RWPE1 (cell line): ENCODE measurements around the gene TLR5.

Source experiments
- CTCF ChIA-PET: fragments of 350-600 bp; sonication (Branson Sonifier 250); formaldehyde crosslinking; extraction: SDS; loops from one replicate; lab custom pipeline; 2021; lab: Yijun Ruan, JAX
- POLR2A ChIA-PET: fragments of 400-600 bp; formaldehyde crosslinking; extraction: SDS; loops from one replicate; lab custom pipeline; 2020; ENCODE audit warnings: antibody characterized with exemption; ENCODE audit not compliant: low non-redundant PET; lab: Yijun Ruan, JAX
- DNase-seq: peaks from one replicate; pipeline ENCODE4 v3.0.0; 2012; ENCODE audit warnings: low spot score
- H3K27ac ChIP-seq: fragments of 450-650 bp; 2 replicates; pipeline ENCODE4 v1.5.1; 2017
- TF ChIP-seq, protein P1 (sequence below): fragments of 450-650 bp; conservative IDR thresholded peaks from 2 replicates; pipeline ENCODE4 v1.5.1; 2017; ENCODE audit warnings: low read depth, mild to moderate bottlenecking

TLR5 gene

DNA sequence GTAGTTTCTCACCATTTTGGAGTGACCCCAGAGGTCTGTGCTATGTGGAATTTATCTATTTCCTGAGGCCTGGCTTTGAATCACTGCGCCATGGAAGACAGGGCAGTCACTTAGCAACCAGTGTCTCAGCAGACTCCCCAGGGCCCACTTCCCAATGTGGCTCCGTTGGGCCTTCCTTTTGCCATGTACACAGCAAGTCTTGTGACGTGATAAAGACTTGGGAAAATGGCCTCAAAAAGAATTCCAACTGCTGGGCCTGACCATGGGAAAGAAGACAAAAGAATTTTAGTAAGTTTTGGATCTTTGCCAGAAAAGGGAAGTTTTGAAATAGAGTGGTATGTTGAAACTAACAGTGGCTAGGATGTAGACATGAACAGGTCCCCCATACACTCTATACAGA, 36.2 kb downstream of the TLR5 start:
- ChIA-PET CTCF (interaction anchor here (2.1 kb wide), 1 partner anchor 17 kb away, joined by 5 read pairs; no protein-coding TSS in a partner anchor), POLR2A (no interaction called here)
- TF ChIP-seq, protein P1, sequence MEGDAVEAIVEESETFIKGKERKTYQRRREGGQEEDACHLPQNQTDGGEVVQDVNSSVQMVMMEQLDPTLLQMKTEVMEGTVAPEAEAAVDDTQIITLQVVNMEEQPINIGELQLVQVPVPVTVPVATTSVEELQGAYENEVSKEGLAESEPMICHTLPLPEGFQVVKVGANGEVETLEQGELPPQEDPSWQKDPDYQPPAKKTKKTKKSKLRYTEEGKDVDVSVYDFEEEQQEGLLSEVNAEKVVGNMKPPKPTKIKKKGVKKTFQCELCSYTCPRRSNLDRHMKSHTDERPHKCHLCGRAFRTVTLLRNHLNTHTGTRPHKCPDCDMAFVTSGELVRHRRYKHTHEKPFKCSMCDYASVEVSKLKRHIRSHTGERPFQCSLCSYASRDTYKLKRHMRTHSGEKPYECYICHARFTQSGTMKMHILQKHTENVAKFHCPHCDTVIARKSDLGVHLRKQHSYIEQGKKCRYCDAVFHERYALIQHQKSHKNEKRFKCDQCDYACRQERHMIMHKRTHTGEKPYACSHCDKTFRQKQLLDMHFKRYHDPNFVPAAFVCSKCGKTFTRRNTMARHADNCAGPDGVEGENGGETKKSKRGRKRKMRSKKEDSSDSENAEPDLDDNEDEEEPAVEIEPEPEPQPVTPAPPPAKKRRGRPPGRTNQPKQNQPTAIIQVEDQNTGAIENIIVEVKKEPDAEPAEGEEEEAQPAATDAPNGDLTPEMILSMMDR: no peak
- no peak for DNase-seq
- no peak overlapping the region for H3K27ac ChIP-seq

DNA sequence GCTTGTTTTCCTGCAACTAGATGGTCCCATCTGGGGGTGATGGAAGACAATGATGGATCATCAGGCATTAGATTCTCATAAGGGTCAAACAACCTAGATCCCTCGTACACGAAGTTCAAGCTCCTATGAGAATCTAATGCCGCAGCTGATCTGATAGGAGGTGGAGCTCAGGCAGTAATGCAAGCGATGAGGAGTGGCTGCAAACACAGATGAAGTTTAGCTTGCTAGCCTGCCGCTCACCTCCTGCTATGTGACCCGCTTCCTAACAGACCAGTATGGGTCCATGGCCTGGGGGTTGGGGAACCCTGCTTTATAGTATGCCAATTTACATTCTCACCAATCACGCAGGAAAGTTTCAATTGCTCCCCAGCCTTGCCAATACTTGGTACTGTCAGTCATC, 37.5 kb downstream of the TLR5 start:
- TF ChIP-seq, protein P1: no peak
- DNase-seq: no peak
- CTCF ChIA-PET: interaction anchor here (0.6 kb wide), 1 partner anchor 24 kb away, joined by 3 read pairs; no protein-coding TSS in a partner anchor
- POLR2A ChIA-PET: no interaction called here
- H3K27ac ChIP-seq: no peak overlapping the region

DNA sequence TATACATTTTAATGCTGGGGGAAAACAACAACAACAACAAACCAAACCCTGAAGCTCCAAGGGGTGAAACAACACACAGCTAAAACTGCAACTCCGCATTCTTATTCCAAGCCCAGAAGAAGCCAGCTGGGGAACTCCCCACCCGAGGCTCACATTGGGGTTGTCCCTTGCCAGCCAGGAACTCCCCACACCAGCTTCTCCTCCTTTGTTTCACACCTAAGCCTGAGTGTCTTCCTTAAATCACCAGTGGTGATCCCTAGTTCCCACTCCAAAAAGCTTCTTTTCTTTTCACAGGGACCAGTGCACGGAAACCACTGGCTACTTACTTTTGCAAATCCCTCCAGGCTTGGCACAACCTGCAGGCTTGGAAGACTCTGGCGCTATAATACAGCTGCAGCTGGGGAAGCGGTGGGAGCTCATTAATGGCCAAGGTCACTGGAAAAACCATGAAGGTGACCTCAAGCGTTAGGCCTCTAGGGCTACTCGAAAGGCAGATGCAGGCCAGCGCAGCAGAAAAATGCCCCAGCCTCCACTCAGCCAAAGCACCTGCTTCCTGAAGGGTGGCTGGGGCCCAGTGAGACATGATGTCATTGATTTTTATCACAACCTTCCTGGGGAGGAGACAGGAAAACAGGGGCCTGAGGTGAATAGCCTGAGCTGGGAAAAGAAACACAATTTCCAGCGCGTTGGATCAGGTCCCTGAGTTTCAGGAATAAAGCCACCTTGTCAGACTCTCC, 40.1 kb downstream of the TLR5 start:
- CTCF ChIA-PET: no interaction called here
- POLR2A ChIA-PET: no interaction called here
- H3K27ac ChIP-seq: no peak overlapping the region
- no peak for DNase-seq
- TF ChIP-seq, protein P1: no peak

DNA sequence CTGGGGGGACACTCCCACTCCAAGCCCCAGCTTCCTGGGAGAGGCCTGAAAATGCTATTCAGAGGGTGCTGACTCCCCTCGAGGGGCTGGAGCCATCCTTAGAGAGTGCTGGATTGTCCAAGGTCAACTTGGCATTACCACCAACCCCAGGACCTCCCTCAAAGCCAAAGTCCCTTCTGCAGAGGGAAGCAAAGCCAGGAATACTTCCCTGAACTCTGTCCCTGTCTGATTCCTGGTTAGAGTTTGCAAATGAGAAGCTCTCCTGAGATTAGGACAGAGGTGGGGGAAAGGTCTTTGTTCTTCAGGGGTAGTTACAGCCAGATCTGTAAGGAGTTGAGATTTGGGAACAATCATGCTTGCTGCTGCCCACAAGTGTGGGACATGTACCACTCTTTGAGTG, 45.3 kb downstream of the TLR5 start:
- CTCF ChIA-PET: interaction anchor here (0.6 kb wide), 1 partner anchor 512 kb away, joined by 3 read pairs; no protein-coding TSS in a partner anchor
- no peak for DNase-seq
- no peak overlapping the region for H3K27ac ChIP-seq
- POLR2A ChIA-PET: interaction anchor here (0.6 kb wide), 1 partner anchor 315 kb away, joined by 5 read pairs; no protein-coding TSS in a partner anchor
- TF ChIP-seq, protein P1: no peak

DNA sequence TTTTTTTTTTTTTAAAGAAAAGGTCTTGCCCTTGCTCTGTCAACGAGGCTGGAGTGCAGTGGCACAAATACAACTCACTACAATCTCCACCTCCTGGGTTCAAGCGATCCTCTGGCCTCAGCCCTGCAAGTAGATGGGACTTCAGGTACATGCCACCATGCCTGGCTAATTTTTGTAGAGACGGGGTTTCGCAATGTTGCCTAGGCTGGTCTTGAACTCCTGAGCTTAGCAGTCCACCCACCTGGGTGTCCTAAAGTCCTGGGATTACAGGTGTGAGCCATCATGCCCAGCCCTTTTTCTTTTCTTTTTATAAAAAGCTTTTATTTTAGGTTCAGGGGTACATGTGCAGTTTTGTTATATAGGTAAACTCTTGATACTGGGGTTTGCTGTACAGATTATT, 47.2 kb downstream of the TLR5 start:
- TF ChIP-seq, protein P1: no peak
- no peak for DNase-seq
- ChIA-PET CTCF (no interaction called here), POLR2A (no interaction called here)
- H3K27ac ChIP-seq: no peak overlapping the region

DNA sequence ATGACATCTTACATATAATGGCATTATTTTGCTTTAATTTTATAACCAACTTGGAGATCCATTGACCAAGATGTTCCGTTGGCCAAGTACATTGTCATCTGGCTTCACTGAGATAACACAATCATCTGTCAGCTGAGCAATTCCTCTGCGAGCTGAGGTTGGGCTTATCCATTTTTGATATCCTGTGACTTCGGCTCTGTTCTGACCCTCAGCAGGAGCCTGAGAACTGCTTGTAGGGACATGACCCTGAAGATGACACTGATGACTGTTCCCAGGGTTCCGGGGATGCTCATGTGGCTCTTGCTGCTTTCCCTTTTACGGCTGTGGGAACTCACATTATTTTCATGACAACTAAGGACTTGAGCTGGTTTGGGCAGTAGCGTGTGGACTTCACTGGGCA, 51.2 kb downstream of the TLR5 start:
- ChIA-PET POLR2A (no interaction called here), CTCF (interaction anchor here (1.2 kb wide), 1 partner anchor 31 kb away, joined by 5 read pairs; no protein-coding TSS in a partner anchor)
- no peak for DNase-seq
- TF ChIP-seq, protein P1: no peak
- no peak overlapping the region for H3K27ac ChIP-seq
